HEK293 (cell line): ENCODE measurements around the gene PNKD.

ENCODE experiments used
- CTCF ChIA-PET: fragments of 350-600 bp; formaldehyde crosslinking; extraction: SDS; loops from one replicate; lab custom pipeline; 2021; ENCODE audit warnings: antibody characterized with exemption; lab: Yijun Ruan, JAX
- POLR2A ChIA-PET: fragments of 300-600 bp; formaldehyde crosslinking; extraction: SDS; loops from one replicate; lab custom pipeline; 2020; ENCODE audit warnings: antibody characterized with exemption, inconsistent platforms; lab: Yijun Ruan, JAX
- H3K27ac ChIP-seq: fragments of 200-500 bp; sonication (Bioruptor generic); 2 replicates; pipeline ENCODE4 v1.5.1; 2014; ENCODE audit warnings: low read depth, low read length, control low read depth, inconsistent platforms; ENCODE audit errors: extremely low read depth
- H3K36me3 ChIP-seq, 2 experiments: fragments of 200-500 bp in 1 of 2; sonication (Bioruptor generic) in 1 of 2; 1 replicate in 1 of 2; 2 replicates in 1 of 2; pipeline ENCODE4 v1.5.1; 2014 to 2017; ENCODE audit warnings: inconsistent platforms in 2 of 2, low read length in 2 of 2; ENCODE audit not compliant: control insufficient read depth in 2 of 2, insufficient read depth in 1 of 2
- H3K4me1 ChIP-seq: fragments of 200-500 bp; sonication (Bioruptor generic); 2 replicates; pipeline ENCODE4 v1.5.1; 2014; ENCODE audit warnings: mild to moderate bottlenecking, low read length, inconsistent platforms; ENCODE audit not compliant: control insufficient read depth, insufficient read depth
- H3K4me3 ChIP-seq: 2 replicates; pipeline ENCODE4 v1.5.1; 2011; ENCODE audit warnings: low read depth, mild to moderate bottlenecking, control low read depth, low read length, moderate library complexity
- H3K9me3 ChIP-seq: fragments of 200-500 bp; sonication (Bioruptor generic); 2 replicates; pipeline ENCODE4 v1.5.1; 2014; ENCODE audit warnings: low read depth, low read length, inconsistent platforms; ENCODE audit not compliant: control insufficient read depth, insufficient read depth
- HOXD13 ChIP-seq: sonication (generic); formaldehyde crosslinking; IDR thresholded peaks from 2 replicates; pipeline ENCODE4 v1.8.0; 2022; ENCODE audit warnings: missing genetic modification reagents, borderline replicate concordance
- IKZF3 ChIP-seq: fragments of 450-650 bp; IDR thresholded peaks from 2 replicates; pipeline ENCODE4 v1.5.0; 2018; ENCODE audit warnings: missing biosample characterization, mild to moderate bottlenecking, missing genetic modification characterization, moderate library complexity
- SALL2 ChIP-seq: fragments of 450-650 bp; formaldehyde crosslinking; IDR thresholded peaks from 2 replicates; pipeline ENCODE4 v1.5.0; 2017; ENCODE audit warnings: missing biosample characterization, mild to moderate bottlenecking, missing genetic modification characterization, borderline replicate concordance
- SCRT1 ChIP-seq: fragments of 450-650 bp; formaldehyde crosslinking; IDR thresholded peaks from 2 replicates; pipeline ENCODE4 v1.5.1; 2016; ENCODE audit warnings: missing biosample characterization, missing genetic modification characterization, borderline replicate concordance
- ZBTB8A ChIP-seq: fragments of 450-650 bp; formaldehyde crosslinking; IDR thresholded peaks from 2 replicates; pipeline ENCODE4 v1.5.1; 2016; ENCODE audit warnings: missing biosample characterization, missing genetic modification characterization
- ZNF114 ChIP-seq: fragments of 450-650 bp; formaldehyde crosslinking; IDR thresholded peaks from 2 replicates; pipeline ENCODE4 v1.5.0; 2017; ENCODE audit warnings: missing biosample characterization, missing genetic modification characterization
- ZNF155 ChIP-seq: fragments of 450-650 bp; formaldehyde crosslinking; IDR thresholded peaks from 2 replicates; pipeline ENCODE4 v1.5.1; 2016; ENCODE audit warnings: missing biosample characterization, missing genetic modification characterization
- ZNF202 ChIP-seq: fragments of 450-650 bp; formaldehyde crosslinking; IDR thresholded peaks from 2 replicates; pipeline ENCODE4 v1.5.1; 2016; ENCODE audit warnings: missing biosample characterization, missing genetic modification characterization, borderline replicate concordance
- ZNF292 ChIP-seq: fragments of 450-650 bp; formaldehyde crosslinking; IDR thresholded peaks from 2 replicates; pipeline ENCODE4 v1.5.1; 2016; ENCODE audit warnings: low read depth, missing biosample characterization, missing genetic modification characterization, borderline replicate concordance
- ZNF350 ChIP-seq: fragments of 450-650 bp; formaldehyde crosslinking; IDR thresholded peaks from 2 replicates; pipeline ENCODE4 v1.5.0; 2017; ENCODE audit warnings: missing biosample characterization, mild to moderate bottlenecking, missing genetic modification characterization
- ZNF416 ChIP-seq: fragments of 450-650 bp; formaldehyde crosslinking; IDR thresholded peaks from 2 replicates; pipeline ENCODE4 v1.5.1; 2016; ENCODE audit warnings: missing biosample characterization, missing genetic modification characterization
- ZNF510 ChIP-seq: fragments of 450-650 bp; formaldehyde crosslinking; IDR thresholded peaks from 2 replicates; pipeline ENCODE4 v1.5.1; 2018; ENCODE audit warnings: mild to moderate bottlenecking, missing genetic modification characterization, missing biosample characterization; ENCODE audit not compliant: insufficient replicate concordance
- ZNF544 ChIP-seq: fragments of 450-650 bp; formaldehyde crosslinking; IDR thresholded peaks from 2 replicates; pipeline ENCODE4 v1.5.0; 2017; ENCODE audit warnings: missing biosample characterization, missing genetic modification characterization
- ZNF571 ChIP-seq: fragments of 450-650 bp; formaldehyde crosslinking; IDR thresholded peaks from 2 replicates; pipeline ENCODE4 v1.5.0; 2017; ENCODE audit warnings: missing biosample characterization, missing genetic modification characterization
- ZNF626 ChIP-seq: fragments of 450-650 bp; sonication (Bioruptor Pico); formaldehyde crosslinking; IDR thresholded peaks from 2 replicates; pipeline ENCODE4 v1.5.1; 2018; ENCODE audit warnings: missing biosample characterization, missing genetic modification characterization, inconsistent platforms
- ZNF658 ChIP-seq: fragments of 450-650 bp; formaldehyde crosslinking; IDR thresholded peaks from 2 replicates; pipeline ENCODE4; 2016; ENCODE audit warnings: missing biosample characterization, missing genetic modification characterization
- ZSCAN5A ChIP-seq: fragments of 450-650 bp; formaldehyde crosslinking; IDR thresholded peaks from 2 replicates; pipeline ENCODE4 v1.5.1; 2016; ENCODE audit warnings: missing biosample characterization, missing genetic modification characterization
- TF ChIP-seq, protein P1 (sequence below): fragments of 450-650 bp; formaldehyde crosslinking; IDR thresholded peaks from 2 replicates; pipeline ENCODE4 v1.5.1; 2016; ENCODE audit warnings: missing biosample characterization, missing genetic modification characterization
- TF ChIP-seq, protein P2 (sequence below): fragments of 450-650 bp; formaldehyde crosslinking; IDR thresholded peaks from 2 replicates; pipeline ENCODE4 v1.5.1; 2016; ENCODE audit warnings: missing biosample characterization, missing genetic modification characterization, borderline replicate concordance

Gene PNKD

DNA sequence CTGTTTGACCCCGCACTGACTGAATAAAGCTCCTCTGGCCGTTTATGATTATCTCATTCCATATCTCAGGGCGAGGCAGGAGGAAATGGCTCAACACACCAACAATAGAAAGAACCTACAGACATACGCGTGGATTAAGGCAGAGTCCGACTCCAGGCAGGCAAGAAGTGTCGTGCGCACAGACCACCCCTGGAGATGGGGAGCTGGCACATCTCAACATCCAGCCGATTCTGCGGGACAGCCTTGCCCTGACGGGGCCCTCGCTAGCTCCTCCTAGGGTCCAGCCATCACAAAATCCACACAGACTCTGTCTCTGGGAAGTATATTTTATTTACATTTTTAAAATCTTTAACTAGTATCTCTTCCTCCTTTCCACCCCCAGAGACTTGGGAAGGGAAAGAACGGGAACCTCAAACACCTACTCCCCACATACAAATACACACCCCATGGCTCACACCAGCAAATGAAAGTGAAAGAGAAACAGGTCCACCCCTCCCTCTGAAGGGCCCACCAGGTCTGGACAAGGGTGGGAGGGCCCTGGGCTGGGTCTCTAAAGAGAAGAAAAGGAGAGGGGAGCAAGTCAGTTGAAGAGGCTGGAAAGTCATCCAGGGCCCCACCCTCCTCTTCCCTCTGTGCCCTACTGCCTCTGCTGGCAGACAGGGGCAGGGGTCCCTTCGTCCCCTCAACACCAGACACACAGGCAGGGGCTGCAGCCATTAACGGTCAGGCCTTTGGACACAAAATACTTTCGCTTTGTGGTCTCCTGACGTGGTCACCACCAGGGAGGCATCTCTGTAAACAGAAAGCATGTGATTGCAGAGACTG lies 6.3 kb upstream of the PNKD start (continued):
- TF ChIP-seq SALL2 (tag by site-specific recombination): no peak
- no peak for TF ChIP-seq ZNF155 (tag by site-specific recombination)
- TF ChIP-seq HOXD13 (CRISPR knock-in tag): no peak
- TF ChIP-seq ZNF510 (tag by site-specific recombination): no peak
- TF ChIP-seq ZNF544: no peak
- TF ChIP-seq ZNF571 (tag by site-specific recombination): no peak
- no peak for TF ChIP-seq ZNF626
- no peak for TF ChIP-seq ZNF658 (tag by site-specific recombination)

GRCh38 chr2:218264773-218265561 lies 5.4 kb upstream of the PNKD start:
- ChIA-PET POLR2A (no interaction called here), CTCF (interaction anchor here (1.3 kb wide), 1 partner anchor 7 kb away, joined by 6 read pairs; no protein-coding TSS in a partner anchor)
- peaks cover 8 to 56% of the 10 kb centered on the region in 2 experiments; a peak in 2 of 3 replicates for H3K36me3 ChIP-seq

GRCh38 chr2:218265626-218266025 lies 4.7 kb upstream of the PNKD start:
- no peak overlapping the region for H3K27ac ChIP-seq
- no peaks in the 10 kb centered on the region; the same call in 1 of the 2 replicates for H3K4me1 ChIP-seq
- ChIA-PET POLR2A (no interaction called here), CTCF (interaction anchor here (1.3 kb wide), 1 partner anchor 8 kb away, joined by 6 read pairs; no protein-coding TSS in a partner anchor)
- no peak overlapping the region for H3K4me3 ChIP-seq
- H3K9me3 ChIP-seq: no peaks in the 10 kb centered on the region
- H3K36me3 ChIP-seq: peaks cover 8 to 56% of the 10 kb centered on the region in 2 experiments; a peak in 2 of 3 replicates
- TF ChIP-seq SCRT1 (tag by site-specific recombination): no peak
- TF ChIP-seq ZNF155 (tag by site-specific recombination): no peak
- TF ChIP-seq IKZF3 (tag by site-specific recombination): no peak
- no peak for TF ChIP-seq ZNF202
- no peak for TF ChIP-seq ZNF416 (tag by site-specific recombination)
- TF ChIP-seq, protein P1, sequence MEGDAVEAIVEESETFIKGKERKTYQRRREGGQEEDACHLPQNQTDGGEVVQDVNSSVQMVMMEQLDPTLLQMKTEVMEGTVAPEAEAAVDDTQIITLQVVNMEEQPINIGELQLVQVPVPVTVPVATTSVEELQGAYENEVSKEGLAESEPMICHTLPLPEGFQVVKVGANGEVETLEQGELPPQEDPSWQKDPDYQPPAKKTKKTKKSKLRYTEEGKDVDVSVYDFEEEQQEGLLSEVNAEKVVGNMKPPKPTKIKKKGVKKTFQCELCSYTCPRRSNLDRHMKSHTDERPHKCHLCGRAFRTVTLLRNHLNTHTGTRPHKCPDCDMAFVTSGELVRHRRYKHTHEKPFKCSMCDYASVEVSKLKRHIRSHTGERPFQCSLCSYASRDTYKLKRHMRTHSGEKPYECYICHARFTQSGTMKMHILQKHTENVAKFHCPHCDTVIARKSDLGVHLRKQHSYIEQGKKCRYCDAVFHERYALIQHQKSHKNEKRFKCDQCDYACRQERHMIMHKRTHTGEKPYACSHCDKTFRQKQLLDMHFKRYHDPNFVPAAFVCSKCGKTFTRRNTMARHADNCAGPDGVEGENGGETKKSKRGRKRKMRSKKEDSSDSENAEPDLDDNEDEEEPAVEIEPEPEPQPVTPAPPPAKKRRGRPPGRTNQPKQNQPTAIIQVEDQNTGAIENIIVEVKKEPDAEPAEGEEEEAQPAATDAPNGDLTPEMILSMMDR (tag by site-specific recombination): no peak
- TF ChIP-seq ZNF292 (tag by site-specific recombination): no peak
- no peak for TF ChIP-seq ZNF350 (tag by site-specific recombination)
- no peak for TF ChIP-seq ZBTB8A (tag by site-specific recombination)
- no peak for TF ChIP-seq ZSCAN5A (tag by site-specific recombination)

More at GRCh38 chr2:218264773-218265561, 5.4 kb upstream of the PNKD start:
- H3K9me3 ChIP-seq: no peaks in the 10 kb centered on the region
- TF ChIP-seq SCRT1 (tag by site-specific recombination) (no peak), ZNF416 (tag by site-specific recombination) (no peak), ZNF114 (tag by site-specific recombination) (no peak)
- TF ChIP-seq, protein P2, sequence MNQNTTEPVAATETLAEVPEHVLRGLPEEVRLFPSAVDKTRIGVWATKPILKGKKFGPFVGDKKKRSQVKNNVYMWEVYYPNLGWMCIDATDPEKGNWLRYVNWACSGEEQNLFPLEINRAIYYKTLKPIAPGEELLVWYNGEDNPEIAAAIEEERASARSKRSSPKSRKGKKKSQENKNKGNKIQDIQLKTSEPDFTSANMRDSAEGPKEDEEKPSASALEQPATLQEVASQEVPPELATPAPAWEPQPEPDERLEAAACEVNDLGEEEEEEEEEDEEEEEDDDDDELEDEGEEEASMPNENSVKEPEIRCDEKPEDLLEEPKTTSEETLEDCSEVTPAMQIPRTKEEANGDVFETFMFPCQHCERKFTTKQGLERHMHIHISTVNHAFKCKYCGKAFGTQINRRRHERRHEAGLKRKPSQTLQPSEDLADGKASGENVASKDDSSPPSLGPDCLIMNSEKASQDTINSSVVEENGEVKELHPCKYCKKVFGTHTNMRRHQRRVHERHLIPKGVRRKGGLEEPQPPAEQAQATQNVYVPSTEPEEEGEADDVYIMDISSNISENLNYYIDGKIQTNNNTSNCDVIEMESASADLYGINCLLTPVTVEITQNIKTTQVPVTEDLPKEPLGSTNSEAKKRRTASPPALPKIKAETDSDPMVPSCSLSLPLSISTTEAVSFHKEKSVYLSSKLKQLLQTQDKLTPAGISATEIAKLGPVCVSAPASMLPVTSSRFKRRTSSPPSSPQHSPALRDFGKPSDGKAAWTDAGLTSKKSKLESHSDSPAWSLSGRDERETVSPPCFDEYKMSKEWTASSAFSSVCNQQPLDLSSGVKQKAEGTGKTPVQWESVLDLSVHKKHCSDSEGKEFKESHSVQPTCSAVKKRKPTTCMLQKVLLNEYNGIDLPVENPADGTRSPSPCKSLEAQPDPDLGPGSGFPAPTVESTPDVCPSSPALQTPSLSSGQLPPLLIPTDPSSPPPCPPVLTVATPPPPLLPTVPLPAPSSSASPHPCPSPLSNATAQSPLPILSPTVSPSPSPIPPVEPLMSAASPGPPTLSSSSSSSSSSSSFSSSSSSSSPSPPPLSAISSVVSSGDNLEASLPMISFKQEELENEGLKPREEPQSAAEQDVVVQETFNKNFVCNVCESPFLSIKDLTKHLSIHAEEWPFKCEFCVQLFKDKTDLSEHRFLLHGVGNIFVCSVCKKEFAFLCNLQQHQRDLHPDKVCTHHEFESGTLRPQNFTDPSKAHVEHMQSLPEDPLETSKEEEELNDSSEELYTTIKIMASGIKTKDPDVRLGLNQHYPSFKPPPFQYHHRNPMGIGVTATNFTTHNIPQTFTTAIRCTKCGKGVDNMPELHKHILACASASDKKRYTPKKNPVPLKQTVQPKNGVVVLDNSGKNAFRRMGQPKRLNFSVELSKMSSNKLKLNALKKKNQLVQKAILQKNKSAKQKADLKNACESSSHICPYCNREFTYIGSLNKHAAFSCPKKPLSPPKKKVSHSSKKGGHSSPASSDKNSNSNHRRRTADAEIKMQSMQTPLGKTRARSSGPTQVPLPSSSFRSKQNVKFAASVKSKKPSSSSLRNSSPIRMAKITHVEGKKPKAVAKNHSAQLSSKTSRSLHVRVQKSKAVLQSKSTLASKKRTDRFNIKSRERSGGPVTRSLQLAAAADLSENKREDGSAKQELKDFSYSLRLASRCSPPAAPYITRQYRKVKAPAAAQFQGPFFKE (tag by site-specific recombination): no peak
- TF ChIP-seq, all 188 proteins: peak for 0
- Histone ChIP-seq H3K27ac (no peak overlapping the region), H3K4me3 (no peak overlapping the region), H3K4me1 (no peaks in the 10 kb centered on the region; the same call in 1 of the 2 replicates)
